ENCODE measurements around the gene SF3B2.
A peak's percentile ranks its signal among the peaks of the same experiment; 100 is the strongest.

GRCh38 chr11:66022401-66023185 is 29.6 kb upstream of the SF3B2 start:
- TF ChIP-seq, protein P1, sequence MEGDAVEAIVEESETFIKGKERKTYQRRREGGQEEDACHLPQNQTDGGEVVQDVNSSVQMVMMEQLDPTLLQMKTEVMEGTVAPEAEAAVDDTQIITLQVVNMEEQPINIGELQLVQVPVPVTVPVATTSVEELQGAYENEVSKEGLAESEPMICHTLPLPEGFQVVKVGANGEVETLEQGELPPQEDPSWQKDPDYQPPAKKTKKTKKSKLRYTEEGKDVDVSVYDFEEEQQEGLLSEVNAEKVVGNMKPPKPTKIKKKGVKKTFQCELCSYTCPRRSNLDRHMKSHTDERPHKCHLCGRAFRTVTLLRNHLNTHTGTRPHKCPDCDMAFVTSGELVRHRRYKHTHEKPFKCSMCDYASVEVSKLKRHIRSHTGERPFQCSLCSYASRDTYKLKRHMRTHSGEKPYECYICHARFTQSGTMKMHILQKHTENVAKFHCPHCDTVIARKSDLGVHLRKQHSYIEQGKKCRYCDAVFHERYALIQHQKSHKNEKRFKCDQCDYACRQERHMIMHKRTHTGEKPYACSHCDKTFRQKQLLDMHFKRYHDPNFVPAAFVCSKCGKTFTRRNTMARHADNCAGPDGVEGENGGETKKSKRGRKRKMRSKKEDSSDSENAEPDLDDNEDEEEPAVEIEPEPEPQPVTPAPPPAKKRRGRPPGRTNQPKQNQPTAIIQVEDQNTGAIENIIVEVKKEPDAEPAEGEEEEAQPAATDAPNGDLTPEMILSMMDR (IDR thresholded peaks at IDR 0.05) = peak; percentile 95 to 100 (median 96)
- TF ChIP-seq POLR2AphosphoS5 (IDR thresholded peaks at IDR 0.05) (no peak), POLR2A (IDR thresholded peaks at IDR 0.05) (no peak)

Measured in upper lobe of left lung (tissue), 4 donors.